CD4-positive, alpha-beta T cell treated with Interleukin-4 for 4 hours (primary cell): ENCODE measurements around the gene FAM89B.
A peak's percentile ranks its signal among the peaks of the same experiment; 100 is the strongest.

ENCODE experiments used
- DNase-seq: peaks from one replicate; pipeline ENCODE4 v3.0.0-alpha.2; 2020

FAM89B gene

DNA sequence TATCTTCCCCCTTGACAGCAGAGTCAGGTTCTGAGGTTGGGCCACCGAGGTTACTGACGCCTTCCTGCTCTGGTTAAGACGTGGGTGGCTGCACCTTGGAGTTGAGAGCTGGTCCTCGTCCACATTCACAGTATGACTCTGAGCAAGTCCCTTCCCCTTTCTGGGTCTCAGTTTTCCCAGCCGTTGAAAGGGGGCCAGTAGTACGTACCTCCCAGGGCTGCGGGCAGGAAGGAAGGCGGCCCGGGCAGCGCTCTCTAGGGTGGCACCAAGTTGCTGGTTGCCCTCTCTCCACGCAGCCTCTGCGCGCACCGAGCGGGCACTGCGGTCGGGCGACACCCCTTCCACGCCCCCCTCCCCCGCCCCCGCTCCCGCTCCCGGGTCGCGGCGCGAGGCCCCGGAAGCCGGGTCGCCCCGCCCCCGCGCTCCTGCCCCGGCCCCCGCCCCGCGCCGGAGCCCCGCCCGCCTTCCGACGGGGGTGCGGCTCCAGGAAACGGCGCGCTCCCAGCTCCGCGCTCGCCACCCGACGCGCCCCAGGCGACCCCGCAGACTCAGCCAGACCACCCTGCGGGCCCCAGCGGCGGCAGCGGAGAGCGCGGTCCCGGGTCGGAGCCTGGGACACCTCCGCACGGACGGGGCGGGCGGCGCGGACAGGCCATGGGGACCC is 3.4 kb downstream of the FAM89B start, which contains the start of gene EHBP1L1:
TSS of gene EHBP1L1 (plus strand) at position 486 of the 664 bp plus-strand sequence. CDS start 250 bp downstream, outside the sequence.
- DNase-seq: peak; percentile 77

- no peak for DNase-seq
Observed at GRCh38 chr11:65576232-65576866, 4.0 kb downstream of the FAM89B start.

DNA sequence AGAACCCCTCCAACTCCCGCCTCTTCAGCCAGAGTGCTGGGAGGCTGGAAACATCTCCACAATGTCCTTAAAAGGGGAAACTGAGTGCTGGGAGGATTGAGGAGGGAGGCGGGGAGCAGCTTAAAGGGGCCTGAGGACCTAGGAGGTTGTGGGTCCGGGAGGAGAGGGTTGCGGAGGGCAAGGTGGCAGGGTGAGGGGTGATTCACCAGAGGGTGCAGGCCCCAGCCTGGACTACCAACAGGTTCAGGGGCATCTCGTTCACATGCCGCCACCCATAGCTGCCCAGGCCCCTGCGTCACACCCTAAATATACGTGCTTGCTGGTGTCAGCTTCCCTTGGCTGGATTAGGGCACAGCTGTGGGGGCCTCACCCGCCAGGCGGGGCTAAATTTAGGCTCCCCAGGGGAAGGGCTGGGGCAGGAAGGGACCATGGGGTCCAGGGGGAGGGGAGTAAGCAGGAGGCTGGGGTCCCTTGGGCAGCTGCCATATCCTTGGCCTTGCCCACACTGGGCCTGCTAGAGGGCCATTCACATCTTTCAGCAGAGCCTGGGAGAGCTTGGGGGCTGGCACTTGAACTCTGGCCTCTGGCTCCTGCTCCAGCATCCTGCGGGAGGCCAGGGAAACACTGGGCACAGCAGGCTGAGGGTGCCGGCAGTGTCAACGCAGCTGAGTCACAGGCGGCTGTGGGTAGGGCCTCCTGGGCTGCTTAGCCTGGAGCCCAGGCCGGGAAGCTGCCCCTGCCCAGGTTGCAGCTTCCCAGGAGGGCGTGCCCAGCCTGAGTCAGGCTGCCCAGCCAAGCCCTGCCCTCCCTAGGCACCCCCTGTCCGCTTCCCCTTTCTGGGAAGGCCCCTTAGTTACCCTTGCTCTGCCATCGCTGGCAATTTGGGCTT is 4.8 kb downstream of the FAM89B start:
- peak; percentile 27 for DNase-seq

GRCh38 chr11:65577756-65578109 is 5.4 kb downstream of the FAM89B start:
- DNase-seq: no peak

GRCh38 chr11:65578134-65578533 is 5.8 kb downstream of the FAM89B start:
- DNase-seq: no peak

- no peak for DNase-seq
Observed at GRCh38 chr11:65578667-65579066, 6.3 kb downstream of the FAM89B start.

- DNase-seq: no peak
Observed at GRCh38 chr11:65579291-65579690, 7.0 kb downstream of the FAM89B start.

GRCh38 chr11:65580031-65580692 is 7.8 kb downstream of the FAM89B start:
- DNase-seq: no peak

DNA sequence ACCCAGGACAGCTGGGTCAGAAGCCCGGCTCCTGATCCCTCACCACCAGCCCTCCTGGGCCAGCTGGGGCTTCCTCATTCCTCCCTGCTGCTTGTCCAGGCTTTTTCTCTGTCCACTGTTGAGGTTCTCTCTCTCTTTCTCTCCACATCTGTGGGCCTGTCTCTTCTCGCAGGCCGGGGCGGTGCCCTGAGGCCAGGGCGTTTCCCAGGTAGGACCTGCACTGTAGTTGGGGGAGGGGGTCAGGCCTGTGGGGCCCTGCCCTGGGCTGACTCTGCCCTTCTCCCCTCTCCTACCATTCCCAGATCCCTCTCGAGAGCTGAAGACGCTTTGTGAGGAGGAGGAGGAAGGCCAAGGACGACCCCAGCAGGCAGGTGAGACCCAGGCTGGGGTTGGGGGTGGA is 8.4 kb downstream of the FAM89B start:
- no peak for DNase-seq

- no peak for DNase-seq
Observed at GRCh38 chr11:65581928-65582327, 9.6 kb downstream of the FAM89B start.

GRCh38 chr11:65583589-65583988 is 11.3 kb downstream of the FAM89B start:
- DNase-seq: no peak

DNA sequence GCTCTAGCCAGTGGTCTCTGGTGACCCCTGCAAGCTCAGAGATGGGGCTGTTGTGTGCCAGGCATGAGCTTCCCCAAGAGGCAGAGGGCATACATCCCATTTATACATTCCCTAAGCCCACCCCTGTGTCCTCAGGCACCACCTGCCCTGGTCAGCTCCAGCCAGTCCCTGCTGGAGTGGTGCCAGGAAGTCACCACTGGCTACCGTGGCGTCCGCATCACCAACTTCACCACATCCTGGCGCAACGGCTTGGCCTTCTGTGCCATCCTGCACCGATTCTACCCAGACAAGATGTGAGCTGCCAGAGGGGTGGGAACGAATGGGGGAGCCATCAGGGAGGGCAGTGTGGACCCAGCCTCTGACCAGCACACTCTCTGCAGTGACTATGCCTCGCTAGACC is 11.8 kb downstream of the FAM89B start:
- no peak for DNase-seq

DNA sequence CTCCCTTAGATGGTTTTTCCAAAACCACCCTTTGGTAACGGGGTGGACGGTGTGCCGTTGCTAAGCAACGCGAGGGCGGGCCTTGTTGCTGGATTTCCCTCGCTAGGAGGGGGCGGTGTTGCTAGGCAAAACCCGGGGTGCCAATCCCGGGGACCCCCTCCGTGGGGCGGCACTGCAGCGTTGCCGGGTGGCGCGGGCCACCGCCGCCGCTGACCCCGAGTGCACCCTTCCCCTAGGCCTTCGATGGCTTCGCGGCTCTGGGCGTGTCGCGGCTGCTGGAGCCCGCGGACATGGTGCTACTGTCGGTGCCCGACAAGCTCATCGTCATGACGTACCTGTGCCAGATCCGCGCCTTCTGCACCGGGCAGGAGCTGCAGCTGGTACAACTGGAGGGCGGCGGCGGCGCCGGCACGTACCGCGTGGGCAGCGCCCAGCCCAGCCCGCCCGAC is 12.4 kb downstream of the FAM89B start:
- no peak for DNase-seq

DNA sequence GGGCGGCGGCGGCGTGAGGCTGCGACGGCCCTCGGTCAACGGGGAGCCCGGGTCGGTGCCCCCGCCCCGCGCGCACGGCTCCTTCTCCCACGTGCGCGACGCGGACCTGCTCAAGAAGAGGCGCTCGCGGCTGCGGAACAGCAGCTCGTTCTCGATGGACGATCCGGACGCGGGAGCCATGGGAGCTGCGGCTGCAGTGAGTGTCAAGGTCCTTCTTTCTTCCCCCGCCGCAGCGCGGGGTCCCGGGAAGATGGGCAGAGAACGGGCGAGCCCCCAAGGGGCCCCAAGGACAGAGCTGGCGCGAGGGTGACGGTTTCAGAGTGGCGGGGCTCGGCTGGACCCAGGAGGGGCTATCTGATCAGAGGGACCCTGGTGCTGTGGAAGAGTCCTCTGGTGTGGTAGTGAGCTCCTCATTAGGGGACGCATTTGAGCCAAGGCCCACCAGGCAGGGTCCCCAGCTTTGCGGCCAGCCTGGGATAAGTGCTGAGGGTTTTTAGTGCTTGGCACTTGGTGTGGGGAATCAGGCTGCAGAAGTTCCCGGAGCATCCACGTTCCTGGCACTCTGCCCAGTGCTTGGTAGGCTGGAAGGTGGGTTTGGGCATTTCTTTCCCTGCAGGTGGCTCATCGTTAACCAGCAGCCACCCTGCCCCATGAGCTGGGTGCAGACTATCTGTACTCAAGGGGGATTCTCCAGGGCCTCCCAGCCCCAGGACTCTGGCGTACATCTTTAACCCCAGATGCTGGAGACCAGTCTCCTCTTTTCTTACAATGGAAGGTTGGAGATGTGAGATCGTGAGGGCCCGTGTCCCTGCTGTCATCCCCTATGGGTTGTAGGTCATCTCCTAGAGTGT is 13.3 kb downstream of the FAM89B start:
- no peak for DNase-seq

DNA sequence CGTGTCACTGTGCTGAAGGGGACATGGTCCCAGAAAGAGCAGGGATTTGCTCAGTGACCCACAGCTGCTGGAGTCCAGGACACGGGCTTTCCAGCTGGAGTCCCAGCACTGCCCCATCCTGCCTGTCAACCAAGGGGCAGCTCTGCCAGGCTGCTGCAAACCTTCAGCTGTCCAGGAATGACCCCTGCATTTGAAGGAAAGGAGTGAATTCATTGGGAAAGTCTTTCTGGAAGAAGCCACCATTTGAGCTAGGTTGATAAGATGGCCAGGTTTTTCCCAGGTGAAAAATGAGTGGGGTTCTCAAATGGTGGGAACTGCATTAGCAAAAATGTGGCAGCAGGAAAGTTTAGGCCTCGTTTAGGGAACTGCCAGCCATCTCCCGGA is 13.9 kb downstream of the FAM89B start:
- no peak for DNase-seq

DNA sequence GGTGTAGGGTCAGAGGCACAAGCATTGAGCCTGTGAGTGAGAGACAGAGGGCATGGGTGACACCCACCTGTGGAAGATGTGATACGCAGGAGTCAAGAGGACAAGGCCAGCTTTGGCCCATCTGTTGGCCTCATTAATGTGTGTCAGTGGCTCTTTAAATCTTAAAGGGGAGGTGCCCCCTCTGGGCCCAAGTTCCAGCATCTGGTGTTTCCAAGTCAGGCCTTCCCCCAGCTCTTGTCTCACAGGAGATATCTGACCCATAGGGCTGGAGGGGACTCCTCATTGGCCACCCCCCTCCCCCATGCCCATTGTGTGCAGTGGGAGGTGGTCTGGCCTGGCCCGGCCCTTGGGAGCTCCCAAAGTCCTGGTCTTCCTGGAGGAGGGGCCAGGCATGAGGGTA is 14.3 kb downstream of the FAM89B start:
- no peak for DNase-seq

GRCh38 chr11:65588199-65589054 is 16.1 kb downstream of the FAM89B start:
- DNase-seq: peak; percentile 78

GRCh38 chr11:65589444-65590239 is 17.3 kb downstream of the FAM89B start:
- DNase-seq: no peak

DNA sequence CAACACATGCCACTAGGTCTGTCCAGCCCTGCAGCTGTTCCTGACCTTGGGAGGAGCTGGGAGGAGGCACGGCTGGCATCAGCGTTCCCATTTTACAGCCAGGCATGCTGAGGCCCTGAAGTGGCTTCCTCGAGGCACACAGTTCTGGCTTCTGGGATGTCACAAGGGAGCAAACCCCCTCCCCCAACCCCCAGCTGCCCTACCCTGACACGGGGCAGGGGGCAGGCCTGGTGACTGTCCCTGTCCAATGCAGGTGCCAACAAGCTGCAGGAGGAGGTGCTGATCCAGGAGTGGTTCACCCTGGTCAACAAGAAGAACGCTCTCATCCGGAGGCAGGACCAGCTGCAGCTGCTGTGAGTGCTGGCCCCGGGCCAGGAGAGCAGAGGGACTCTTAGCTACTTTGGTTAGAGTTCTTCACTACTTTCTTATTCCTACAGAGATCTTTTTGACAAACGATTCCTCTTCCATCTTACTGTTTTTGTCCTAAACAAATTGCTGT is 18.0 kb downstream of the FAM89B start:
- DNase-seq: no peak
